ENCODE measurements around the gene KAZN.

Gene KAZN

DNA sequence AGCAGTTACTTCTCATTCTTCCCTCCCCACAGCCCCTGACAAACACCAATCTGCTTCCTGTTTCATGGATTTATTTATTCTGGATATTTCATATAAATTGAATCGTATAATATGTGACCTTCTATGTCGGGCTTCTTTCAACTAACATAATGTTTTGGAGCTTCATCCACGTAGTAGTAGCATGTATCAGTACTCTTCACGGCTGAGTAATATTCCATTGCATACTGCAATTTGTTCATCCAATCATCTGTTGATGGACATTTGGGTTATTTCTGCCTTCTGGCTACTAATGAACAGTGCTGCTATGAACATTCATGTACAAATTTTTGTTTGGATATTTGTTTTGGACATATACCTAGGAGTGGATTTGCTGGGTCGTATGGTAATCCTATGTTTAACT lies 1.9 kb upstream of the KAZN start:
- FAIRE-seq = no peak
- DNase-seq (ENCODE audit: insufficient read length, low spot score) = no peak
- TF ChIP-seq, protein P1, sequence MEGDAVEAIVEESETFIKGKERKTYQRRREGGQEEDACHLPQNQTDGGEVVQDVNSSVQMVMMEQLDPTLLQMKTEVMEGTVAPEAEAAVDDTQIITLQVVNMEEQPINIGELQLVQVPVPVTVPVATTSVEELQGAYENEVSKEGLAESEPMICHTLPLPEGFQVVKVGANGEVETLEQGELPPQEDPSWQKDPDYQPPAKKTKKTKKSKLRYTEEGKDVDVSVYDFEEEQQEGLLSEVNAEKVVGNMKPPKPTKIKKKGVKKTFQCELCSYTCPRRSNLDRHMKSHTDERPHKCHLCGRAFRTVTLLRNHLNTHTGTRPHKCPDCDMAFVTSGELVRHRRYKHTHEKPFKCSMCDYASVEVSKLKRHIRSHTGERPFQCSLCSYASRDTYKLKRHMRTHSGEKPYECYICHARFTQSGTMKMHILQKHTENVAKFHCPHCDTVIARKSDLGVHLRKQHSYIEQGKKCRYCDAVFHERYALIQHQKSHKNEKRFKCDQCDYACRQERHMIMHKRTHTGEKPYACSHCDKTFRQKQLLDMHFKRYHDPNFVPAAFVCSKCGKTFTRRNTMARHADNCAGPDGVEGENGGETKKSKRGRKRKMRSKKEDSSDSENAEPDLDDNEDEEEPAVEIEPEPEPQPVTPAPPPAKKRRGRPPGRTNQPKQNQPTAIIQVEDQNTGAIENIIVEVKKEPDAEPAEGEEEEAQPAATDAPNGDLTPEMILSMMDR (IDR thresholded peaks at IDR 0.05; ENCODE audit: insufficient read depth, missing control alignments) = no peak

DNA sequence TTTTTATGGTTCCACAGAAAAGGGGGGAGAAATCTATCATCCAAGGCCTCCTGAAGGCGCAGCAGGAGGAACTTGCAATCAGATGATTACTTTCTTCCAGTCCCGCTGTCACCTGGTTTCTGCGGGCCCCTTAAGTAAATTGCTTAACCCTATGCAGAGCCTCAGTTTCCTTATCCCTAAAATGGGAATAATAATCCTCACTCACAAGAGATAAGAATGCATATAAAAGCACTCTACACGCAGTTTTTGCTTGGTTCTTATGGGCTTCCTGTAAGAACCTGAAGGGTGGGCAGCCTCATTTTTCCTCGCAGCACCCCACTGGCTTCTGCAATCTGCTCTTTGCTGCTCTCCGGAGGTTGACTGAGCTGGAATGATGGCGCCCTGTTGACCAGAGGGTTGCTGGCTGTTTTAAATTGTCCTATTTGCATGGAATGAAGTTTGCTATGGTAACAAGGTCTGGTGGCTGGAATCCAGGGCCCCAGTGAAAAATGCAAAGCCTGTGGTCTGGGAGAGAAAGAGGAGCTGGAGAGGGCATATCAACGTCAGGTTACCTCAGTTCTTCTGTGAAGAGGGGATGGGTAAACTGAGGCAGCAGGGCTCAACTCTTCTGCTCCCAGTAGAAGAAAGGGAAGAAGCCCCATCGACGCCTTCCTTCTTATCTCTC lies 1.0 kb upstream of the KAZN start:
- DNase-seq (ENCODE audit: insufficient read length, low spot score) (no peak), FAIRE-seq (no peak)
- TF ChIP-seq, protein P1 (IDR thresholded peaks at IDR 0.05; ENCODE audit: insufficient read depth, missing control alignments) = no peak

- FAIRE-seq = no peak
- no peak for DNase-seq (ENCODE audit: insufficient read length, low spot score)
- TF ChIP-seq, protein P1 (IDR thresholded peaks at IDR 0.05; ENCODE audit: insufficient read depth, missing control alignments) = no peak
Observed at GRCh38 chr1:14598007-14598497, 433 bp upstream of the KAZN start.

GRCh38 chr1:14599183-14599791 lies 802 bp downstream of the KAZN start:
- FAIRE-seq (no peak), DNase-seq (ENCODE audit: insufficient read length, low spot score) (no peak)
- TF ChIP-seq, protein P1 (IDR thresholded peaks at IDR 0.05; ENCODE audit: insufficient read depth, missing control alignments) = no peak

DNA sequence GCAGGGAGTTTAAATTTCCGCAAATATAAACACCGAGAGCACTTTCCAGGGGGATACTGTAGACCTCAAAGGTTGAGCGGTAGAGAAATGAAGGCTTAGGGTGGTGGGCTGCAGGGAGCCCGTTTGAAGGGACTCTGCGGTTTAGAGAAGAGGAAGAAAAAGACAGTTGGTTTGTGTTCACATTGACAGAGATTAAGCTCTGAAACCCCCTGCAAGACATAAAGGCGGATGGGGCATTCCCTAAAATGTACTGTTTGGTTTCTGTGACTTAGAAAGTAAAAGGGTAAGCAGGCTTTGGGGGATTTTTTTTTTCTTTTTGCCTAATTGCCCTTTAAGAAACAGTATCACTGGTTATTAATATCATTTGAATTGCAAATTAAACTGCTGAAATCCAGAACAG lies 1.3 kb downstream of the KAZN start:
- FAIRE-seq = no peak
- DNase-seq (ENCODE audit: insufficient read length, low spot score) = no peak
- TF ChIP-seq, protein P1 (IDR thresholded peaks at IDR 0.05; ENCODE audit: insufficient read depth, missing control alignments) = no peak

- FAIRE-seq (no peak), DNase-seq (ENCODE audit: insufficient read length, low spot score) (no peak)
- TF ChIP-seq, protein P1 (IDR thresholded peaks at IDR 0.05; ENCODE audit: insufficient read depth, missing control alignments) = no peak
Observed at GRCh38 chr1:14600405-14601112, 2.1 kb downstream of the KAZN start.
